HG02678 (cell line): ENCODE measurements around the gene C2orf76.

Experiments used
- ATAC-seq: cut with Tn5 transposase; IDR thresholded peaks from one replicate; pipeline ENCODE4 v1.9.1; 2021; ENCODE audit warnings: mild to moderate bottlenecking, moderate library complexity; ENCODE audit not compliant: unreplicated experiment

The C2orf76 gene

GRCh38 chr2:119338826-119339561 lies 27.6 kb downstream of the C2orf76 start:
- peak; percentile 100 for ATAC-seq

DNA sequence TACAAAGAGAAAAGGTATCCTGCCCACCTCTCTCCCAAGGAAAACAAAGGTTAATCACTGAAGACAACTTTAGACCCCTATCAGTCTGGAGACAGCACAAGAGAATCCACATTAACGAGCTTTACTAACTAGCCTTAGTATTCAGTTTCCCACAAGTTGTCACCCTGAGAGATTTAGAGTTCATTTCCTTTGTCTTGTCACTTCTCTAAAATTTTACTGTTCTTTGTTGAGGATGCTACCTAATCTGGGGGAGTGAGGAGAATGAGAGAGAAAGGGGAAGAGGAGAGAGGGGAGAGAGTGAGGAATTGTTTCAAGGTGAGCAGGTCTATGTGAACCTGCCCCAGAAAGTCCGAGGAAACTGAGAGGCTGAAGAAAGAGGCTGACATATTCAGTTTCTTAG lies 28.4 kb downstream of the C2orf76 start:
- ATAC-seq: no peak

DNA sequence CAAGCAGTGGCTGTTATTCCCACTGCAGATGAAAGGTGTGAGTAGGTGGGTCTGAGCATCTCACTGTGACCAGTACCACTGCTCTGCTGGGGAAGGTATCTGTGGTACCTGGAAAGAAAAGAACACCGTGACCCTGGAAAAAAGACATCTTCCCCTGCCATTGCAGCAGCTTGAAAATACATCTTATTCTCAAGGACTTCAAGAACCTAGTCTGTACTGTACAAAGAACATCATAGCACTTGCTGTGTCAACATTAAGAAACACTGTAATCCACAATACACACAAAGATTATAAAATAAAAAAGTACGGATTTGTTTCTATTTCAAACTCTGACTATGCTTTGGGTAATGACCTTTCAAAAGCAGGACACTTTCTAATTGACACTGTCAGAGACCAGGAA lies 28.9 kb downstream of the C2orf76 start:
- no peak for ATAC-seq

GRCh38 chr2:119333833-119334232 lies 32.8 kb downstream of the C2orf76 start:
- ATAC-seq: no peak

GRCh38 chr2:119333360-119333759 lies 33.3 kb downstream of the C2orf76 start:
- no peak for ATAC-seq

DNA sequence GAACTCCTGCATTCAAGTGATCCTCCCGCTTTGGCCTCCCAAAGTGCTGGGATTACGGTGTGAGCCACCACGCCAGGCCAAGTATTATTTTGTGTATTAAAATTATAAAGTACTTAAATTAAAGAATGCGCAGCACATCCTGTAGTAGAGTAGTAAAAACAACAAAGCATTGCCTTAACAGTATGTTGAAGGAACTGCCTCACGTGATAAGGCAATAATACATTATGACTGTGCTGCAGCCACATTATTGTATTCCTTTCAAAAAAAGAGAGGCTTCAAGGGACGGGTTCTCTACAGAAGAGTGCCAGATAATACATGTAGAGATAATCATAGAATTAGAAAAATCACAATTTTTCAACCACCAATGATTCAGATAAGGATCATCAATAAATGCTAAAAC lies 33.7 kb downstream of the C2orf76 start:
- ATAC-seq: no peak

DNA sequence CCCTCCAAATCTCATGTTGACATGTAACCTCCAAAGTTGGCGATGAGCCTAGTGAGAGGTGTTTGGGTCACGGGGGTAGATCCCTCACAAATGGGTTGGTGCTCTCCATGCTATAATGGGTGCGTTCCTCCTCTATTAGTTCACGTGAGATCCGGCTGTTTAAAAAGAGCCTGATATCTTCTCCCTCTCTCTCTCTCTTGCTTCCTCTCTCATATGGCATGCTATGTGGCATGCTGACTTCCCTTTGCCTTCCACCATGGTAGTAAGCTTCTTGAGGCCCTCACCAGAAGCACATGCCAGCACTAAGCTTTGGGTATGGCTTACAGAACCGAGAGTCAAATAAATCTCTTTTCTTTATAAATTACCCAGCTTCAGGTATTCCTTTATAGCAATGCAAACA lies 39.2 kb downstream of the C2orf76 start:
- no peak for ATAC-seq

DNA sequence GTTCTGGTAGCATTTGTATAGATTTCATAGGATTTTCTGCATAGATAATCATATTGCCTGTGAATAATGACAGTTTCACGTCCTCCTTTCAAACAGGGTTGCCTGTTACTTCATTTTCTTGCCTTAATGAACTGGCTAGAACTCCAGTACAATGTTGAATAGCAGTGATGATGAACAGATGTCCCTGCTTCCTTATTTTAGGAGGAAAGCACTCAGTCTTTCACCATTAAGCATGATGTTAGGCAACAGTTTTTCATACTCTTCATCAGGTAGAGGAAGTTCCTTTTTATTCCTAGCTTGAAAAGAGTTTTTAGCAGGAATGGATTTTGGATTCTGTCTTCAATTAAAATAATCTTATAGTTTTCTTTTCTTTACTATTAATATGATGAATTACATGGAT lies 39.7 kb downstream of the C2orf76 start:
- ATAC-seq: no peak

DNA sequence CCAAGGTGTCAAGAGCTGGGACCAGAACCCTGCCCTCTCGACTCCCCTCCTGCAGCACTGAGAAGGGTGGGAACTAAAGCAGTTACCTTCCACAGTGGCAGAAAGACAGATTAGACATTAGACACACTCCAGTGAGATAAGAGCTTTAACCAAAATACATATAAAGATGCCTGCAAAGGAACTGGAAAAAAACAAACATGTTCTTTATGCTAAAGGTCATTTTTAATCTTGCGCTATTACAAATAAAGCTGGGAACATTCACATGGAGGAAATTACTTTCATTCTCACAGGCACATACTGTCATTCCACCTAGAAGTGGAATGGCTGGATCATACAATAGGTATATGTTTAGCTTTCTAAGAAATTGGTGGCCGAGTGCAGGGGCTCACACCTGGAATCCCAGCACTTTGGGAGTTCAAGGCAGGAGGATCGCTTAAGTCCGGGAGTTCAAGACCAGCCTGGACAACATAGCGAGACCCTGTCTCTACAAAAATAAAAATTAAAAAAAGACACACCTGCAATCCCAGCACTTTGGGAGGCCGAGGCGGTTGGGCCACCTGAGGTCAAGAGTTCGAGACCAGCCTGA lies 41.9 kb downstream of the C2orf76 start:
- ATAC-seq: no peak

DNA sequence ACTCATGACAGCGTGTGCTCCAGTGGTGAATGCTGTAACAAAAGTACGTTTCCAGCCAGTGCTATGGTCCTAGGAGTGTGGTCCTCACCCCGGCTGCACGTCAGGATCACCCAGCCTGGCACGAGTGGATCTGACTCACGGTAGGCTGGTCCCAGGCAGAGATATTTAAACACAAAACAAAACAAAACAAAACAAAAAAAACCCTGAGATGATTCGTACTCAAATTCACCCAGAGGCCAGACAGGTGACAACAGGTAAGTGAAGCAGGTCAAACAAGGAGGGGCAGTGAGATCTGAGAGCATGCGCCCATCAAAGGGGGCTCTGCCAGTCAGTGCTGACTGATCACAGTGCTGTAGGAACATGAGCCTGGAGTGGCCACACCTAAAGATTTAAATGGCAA lies 43.2 kb downstream of the C2orf76 start:
- ATAC-seq: no peak

DNA sequence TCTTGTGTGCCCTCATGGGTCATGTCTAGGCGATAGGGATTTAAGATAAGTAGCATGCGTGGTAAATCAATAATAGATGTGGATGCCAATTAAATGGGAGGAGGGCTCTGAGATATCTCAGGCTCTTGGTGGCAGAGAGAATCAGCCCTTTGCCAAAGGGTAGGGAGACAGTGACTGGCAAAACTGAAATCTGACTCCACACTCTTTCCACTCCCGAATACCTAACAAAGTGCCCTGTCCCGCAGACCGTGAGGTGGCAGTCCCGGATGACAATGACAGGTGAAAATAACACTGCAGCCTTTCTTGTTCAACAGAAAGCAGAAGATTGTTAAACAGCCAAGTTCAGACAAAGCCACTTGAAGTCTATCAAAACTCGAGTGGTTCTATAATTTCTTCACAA lies 47.0 kb downstream of the C2orf76 start:
- no peak for ATAC-seq

DNA sequence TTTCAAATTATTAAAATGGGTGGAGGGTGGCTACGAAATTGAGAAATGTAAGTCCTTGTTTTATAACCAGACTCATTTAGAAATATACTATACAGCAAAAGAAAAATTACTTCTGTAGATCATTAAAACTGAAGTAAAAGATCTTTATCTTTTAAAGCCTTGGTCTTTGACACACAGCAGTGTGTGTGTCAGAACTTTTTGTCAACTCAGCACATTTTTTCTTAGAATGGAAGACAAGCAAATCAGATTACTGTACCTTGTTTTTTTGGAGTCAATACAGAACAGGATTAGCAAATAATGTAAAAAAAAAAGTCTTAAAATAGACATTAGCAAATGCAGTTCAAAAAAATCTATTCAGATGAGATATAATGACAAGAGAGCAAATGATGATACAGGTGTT lies 49.1 kb downstream of the C2orf76 start:
- ATAC-seq: no peak

GRCh38 chr2:119316066-119316465 lies 50.6 kb downstream of the C2orf76 start:
- no peak for ATAC-seq

DNA sequence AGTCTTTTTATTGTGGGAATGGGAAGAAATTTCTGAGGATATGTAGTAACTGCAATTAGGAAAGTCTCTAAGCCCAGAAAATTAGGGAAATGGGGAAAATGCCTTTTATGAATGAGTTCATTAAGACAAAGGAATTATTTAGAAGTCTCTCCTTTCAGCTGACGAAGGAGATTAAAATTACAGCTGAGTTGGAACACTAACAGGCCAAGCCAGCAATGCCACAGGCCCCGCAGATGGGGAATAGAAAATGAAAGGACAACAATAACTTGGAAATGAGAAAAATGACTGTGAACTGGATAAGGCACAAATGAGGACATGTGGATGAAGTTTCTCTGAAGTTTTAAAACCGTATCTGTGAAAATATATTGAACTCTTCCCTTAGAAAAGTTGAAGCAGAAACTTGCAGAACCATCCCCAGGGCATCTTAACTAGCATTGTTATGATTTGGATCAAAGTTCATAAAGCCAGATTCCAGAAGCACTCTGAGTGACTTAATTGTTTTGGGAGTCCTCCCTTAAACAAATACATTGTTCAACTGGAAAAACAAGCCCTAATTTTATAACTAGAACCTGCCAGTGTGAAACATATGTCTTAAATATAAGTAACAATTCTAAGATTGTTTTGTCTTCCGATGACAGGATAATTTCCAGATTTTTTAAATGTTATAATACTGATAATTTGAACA lies 51.3 kb downstream of the C2orf76 start:
- no peak for ATAC-seq

DNA sequence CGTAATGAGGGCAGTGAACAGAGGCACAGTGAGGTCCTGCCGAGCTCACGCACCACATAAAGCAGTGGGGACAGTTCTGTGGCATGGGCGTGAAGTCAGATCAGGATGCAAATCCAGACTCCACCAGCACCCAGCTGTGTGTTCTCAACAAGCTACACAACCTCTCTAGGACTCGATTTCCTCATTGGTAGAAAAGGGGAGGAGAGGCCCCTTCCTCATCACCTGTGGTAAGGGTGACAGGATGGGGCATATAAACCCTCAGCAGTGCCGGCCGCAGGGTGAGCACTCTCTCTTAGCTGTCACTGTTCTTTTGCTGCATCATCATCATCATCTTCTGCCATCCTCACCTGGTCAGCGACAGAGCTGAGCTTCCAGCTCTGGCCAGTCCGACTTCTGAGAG lies 54.8 kb downstream of the C2orf76 start:
- ATAC-seq: no peak

DNA sequence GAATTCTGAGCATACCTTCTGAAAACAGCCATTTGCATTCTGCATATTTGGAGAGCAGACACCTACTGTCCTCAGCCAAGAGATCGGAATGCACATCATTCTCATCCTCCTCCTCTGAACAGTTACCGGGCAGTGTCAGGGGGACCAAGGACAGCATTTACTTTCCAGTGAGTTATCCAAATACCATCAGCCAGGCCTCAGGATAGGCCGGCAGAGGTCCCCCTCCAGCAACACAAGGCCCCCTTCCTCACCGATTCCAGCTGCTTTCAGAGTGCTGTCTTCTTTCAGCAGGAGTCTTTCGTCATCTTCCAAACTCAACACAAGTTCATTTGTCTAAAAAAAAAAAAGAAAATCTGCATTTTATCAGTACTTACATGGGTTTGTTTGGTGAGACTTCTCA lies 55.3 kb downstream of the C2orf76 start:
- no peak for ATAC-seq

DNA sequence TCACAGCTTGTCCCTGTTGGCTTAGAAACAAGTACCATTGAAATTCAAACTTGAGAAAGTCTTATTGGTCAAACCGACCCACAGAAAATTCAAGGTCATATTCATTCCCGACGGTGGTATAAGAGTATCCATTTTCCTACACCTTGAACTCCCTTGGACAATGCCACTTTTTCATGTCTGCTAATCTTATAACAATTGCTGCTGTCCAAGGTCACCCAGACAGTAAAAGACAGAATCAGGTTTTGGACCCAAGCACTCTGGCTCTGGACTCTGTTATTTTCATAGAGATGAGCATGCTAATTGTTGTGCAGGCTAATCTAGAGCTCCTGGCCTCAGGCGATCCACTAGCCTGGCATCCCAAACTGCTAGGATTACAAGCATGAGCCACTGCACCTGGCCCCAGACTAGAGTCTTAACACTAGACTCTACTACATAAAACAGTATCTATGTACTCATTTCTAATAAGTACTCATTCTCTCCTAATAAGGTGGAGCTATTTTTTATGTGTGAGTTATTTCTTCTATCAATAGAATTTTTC lies 57.8 kb downstream of the C2orf76 start:
- no peak for ATAC-seq

- ATAC-seq: no peak
Observed at GRCh38 chr2:119307419-119308140, 59.1 kb downstream of the C2orf76 start.

DNA sequence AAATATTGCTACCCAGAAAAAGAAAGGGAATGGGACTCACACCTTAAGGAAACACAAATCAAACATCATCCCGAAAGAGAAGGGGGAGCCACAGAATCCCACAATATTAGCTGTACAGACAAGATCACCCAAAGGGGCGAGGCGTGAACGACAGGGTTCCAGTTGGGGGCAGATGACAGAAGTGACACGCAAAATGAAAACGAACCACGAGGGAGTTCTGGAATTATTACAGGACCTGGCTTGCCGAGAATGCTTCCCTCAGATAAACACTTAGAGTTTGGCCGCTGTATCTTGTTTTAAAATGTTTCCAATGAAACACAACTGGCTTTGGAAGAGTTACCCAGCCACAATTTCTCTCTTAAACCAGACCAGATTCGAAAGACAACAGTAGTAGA lies 60.4 kb downstream of the C2orf76 start:
- ATAC-seq: no peak

GRCh38 chr2:119305497-119306195 lies 61.0 kb downstream of the C2orf76 start:
- ATAC-seq: no peak

DNA sequence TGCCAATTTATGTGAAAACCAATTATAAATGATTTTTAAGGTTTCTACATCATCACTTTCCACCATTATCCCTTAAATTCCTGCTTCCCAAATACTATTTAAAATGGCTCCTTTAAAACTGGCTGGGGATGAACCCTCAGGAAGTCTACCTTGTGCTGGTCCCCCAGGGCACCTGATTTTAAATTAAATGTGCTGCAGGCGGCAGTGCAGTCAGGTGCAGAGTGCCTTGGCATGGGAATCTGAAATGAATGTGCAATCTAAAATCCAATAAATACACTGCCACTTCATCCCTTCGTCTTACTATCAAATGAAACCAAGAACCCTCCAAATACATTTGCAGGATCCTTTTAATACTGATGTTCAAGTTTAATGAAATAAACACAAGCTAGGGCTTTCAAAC lies 61.8 kb downstream of the C2orf76 start:
- ATAC-seq: no peak
